SK-N-SH treated with all-trans-retinoic acid at 6 μM for 48 hours (cell line): ENCODE measurements around the gene TMC5.

Source experiments
- BACH2 ChIP-seq: fragments of 250-450 bp; sonication (Bioruptor Pico); IDR thresholded peaks from 2 replicates; pipeline ENCODE4 v1.9.0; 2021; ENCODE audit warnings: mild to moderate bottlenecking, borderline replicate concordance
- CSRNP3 ChIP-seq: fragments of 250-450 bp; sonication (Bioruptor Pico); IDR thresholded peaks from 2 replicates; pipeline ENCODE4 v1.5.1; 2021; ENCODE audit warnings: mild to moderate bottlenecking, moderate library complexity
- SNAI2 ChIP-seq: fragments of 250-450 bp; sonication (Bioruptor Pico); IDR thresholded peaks from 2 replicates; pipeline ENCODE4 v1.5.0; 2020; ENCODE audit warnings: mild to moderate bottlenecking, moderate library complexity
- ZFP3 ChIP-seq: fragments of 250-450 bp; sonication (Bioruptor Pico); IDR thresholded peaks from 2 replicates; pipeline ENCODE4 v1.5.0; 2020; ENCODE audit warnings: mild to moderate bottlenecking, moderate library complexity
- TF ChIP-seq, protein P1 (sequence below): fragments of 250-450 bp; sonication (Bioruptor Pico); IDR thresholded peaks from 2 replicates; pipeline ENCODE4 v1.8.0; 2020; ENCODE audit warnings: mild to moderate bottlenecking, moderate library complexity, borderline replicate concordance
- TF ChIP-seq, protein P2 (sequence below): fragments of 250-450 bp; sonication (Bioruptor Pico); IDR thresholded peaks from 2 replicates; pipeline ENCODE4 v1.5.0; 2020; ENCODE audit warnings: mild to moderate bottlenecking, moderate library complexity

DNA sequence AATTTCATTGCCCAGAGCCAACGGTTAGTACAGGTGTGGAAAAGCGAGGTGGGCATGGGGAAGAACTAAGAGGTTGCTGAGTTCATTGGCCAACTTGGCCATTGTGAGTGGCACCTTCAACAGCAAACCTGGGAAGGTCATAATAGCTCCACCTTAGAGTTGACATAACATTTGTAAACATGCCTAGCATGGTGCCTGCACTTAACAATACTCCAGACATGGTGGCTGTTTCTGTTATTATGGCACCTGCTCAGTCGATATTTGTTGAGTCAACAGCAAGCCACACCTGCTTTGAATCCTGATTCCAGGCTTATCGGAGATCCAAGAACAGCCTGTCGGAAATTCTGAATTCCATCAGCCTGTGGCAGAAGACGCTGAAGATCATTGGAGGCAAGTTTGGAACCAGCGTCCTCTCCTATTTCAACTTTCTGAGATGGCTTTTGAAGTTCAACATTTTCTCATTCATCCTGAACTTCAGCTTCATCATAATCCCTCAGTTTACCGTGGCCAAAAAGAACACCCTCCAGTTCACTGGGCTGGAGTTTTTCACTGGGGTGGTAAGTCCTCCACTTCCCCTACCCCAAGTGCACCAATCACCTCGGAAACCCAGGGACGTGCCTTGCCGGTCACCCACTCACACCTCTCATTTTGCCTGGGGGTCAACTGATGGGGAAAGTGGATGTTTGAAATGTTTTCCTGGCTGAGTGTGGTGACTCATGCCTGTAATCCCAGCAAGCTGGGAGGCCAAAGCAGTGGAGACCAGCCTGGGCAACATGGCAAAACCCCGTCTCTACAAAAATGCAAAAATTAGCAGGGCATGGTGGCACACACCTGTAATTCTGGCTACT lies 46.0 kb downstream of the TMC5 start:
- TF ChIP-seq, protein P1, sequence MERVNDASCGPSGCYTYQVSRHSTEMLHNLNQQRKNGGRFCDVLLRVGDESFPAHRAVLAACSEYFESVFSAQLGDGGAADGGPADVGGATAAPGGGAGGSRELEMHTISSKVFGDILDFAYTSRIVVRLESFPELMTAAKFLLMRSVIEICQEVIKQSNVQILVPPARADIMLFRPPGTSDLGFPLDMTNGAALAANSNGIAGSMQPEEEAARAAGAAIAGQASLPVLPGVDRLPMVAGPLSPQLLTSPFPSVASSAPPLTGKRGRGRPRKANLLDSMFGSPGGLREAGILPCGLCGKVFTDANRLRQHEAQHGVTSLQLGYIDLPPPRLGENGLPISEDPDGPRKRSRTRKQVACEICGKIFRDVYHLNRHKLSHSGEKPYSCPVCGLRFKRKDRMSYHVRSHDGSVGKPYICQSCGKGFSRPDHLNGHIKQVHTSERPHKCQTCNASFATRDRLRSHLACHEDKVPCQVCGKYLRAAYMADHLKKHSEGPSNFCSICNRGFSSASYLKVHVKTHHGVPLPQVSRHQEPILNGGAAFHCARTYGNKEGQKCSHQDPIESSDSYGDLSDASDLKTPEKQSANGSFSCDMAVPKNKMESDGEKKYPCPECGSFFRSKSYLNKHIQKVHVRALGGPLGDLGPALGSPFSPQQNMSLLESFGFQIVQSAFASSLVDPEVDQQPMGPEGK, result no peak
- TF ChIP-seq SNAI2 (CRISPR knock-in tag), result no peak
- no peak for TF ChIP-seq BACH2
- no peak for TF ChIP-seq CSRNP3 (CRISPR knock-in tag)
- TF ChIP-seq ZFP3, result no peak
- TF ChIP-seq, protein P2, sequence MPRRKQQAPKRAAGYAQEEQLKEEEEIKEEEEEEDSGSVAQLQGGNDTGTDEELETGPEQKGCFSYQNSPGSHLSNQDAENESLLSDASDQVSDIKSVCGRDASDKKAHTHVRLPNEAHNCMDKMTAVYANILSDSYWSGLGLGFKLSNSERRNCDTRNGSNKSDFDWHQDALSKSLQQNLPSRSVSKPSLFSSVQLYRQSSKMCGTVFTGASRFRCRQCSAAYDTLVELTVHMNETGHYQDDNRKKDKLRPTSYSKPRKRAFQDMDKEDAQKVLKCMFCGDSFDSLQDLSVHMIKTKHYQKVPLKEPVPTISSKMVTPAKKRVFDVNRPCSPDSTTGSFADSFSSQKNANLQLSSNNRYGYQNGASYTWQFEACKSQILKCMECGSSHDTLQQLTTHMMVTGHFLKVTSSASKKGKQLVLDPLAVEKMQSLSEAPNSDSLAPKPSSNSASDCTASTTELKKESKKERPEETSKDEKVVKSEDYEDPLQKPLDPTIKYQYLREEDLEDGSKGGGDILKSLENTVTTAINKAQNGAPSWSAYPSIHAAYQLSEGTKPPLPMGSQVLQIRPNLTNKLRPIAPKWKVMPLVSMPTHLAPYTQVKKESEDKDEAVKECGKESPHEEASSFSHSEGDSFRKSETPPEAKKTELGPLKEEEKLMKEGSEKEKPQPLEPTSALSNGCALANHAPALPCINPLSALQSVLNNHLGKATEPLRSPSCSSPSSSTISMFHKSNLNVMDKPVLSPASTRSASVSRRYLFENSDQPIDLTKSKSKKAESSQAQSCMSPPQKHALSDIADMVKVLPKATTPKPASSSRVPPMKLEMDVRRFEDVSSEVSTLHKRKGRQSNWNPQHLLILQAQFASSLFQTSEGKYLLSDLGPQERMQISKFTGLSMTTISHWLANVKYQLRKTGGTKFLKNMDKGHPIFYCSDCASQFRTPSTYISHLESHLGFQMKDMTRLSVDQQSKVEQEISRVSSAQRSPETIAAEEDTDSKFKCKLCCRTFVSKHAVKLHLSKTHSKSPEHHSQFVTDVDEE (CRISPR knock-in tag), result no peak
